ENCODE results near the gene CD82.
"Not testable (repeated sequence)": the region's sequence is repeated elsewhere in the genome, so short reads cannot be mapped to it uniquely, and the experiment has no call there.

CD82 gene

DNA sequence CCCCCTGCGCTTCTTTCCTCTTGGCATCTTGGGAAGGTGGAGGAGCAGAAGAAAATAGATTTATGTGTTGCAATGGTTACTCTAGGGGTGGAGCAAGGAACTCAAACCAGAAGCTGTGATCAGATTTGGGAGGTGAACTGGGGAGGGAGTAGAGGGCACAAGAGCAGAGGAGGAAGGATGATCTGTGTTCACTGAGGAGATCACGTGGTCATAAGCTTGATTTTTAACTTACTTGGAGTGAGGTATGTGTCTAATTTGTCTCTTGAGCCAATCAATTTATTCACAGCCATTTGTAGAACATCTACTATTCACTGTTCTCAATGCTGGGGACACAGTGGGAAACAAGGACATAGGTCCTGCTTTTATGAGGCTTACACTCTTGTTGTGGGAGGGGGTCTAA lies 24.8 kb upstream of the CD82 start:
- no peak overlapping the region for H3K4me3 ChIP-seq (ENCODE audit: low read length)
- no peak for DNase-seq (ENCODE audit: low read depth)
- TF ChIP-seq, protein P1, sequence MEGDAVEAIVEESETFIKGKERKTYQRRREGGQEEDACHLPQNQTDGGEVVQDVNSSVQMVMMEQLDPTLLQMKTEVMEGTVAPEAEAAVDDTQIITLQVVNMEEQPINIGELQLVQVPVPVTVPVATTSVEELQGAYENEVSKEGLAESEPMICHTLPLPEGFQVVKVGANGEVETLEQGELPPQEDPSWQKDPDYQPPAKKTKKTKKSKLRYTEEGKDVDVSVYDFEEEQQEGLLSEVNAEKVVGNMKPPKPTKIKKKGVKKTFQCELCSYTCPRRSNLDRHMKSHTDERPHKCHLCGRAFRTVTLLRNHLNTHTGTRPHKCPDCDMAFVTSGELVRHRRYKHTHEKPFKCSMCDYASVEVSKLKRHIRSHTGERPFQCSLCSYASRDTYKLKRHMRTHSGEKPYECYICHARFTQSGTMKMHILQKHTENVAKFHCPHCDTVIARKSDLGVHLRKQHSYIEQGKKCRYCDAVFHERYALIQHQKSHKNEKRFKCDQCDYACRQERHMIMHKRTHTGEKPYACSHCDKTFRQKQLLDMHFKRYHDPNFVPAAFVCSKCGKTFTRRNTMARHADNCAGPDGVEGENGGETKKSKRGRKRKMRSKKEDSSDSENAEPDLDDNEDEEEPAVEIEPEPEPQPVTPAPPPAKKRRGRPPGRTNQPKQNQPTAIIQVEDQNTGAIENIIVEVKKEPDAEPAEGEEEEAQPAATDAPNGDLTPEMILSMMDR (conservative IDR thresholded peaks at IDR 0.05; ENCODE audit: low read length) = no peak

DNA sequence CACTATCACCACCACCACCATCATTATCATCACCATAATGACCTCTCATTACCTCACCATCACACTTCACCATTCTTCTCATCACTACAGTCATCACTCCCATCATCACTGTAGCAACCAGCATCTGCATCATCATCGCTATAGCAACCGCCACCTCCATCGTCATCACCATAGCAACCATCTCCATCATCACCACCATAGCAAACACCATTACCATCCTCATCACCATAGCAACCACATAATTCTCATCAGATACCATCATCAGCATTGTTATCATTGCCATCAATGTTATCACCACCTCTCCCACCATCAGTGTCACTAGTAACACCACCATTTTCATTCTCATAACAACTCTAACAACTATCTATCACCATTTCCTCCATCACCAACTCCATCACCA lies 23.1 kb upstream of the CD82 start:
- TF ChIP-seq, protein P1 (conservative IDR thresholded peaks at IDR 0.05; ENCODE audit: low read length) = no peak
- DNase-seq (ENCODE audit: low read depth) = no peak
- no peak overlapping the region for H3K4me3 ChIP-seq (ENCODE audit: low read length)

DNA sequence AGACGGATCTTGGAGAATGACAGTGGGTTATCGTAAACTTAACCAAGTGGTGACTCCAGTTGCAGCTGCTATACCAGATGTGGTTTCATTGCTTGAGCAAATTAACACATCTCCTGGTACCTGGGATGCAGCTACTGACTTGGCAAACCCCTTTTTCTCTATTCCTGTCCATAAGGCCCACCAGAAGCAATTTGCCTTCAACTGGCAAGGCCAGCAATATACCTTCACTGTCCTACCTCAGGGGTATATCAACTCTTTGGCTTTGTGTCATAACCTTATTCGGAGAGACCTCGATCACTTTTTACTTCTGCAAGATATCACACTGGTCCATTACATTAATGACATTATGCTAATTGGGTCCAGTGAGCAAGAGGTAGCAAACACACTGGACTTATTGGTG lies 18.5 kb upstream of the CD82 start:
- DNase-seq (ENCODE audit: low read depth); H3K4me3 ChIP-seq (ENCODE audit: low read length): not testable (repeated sequence)

DNA sequence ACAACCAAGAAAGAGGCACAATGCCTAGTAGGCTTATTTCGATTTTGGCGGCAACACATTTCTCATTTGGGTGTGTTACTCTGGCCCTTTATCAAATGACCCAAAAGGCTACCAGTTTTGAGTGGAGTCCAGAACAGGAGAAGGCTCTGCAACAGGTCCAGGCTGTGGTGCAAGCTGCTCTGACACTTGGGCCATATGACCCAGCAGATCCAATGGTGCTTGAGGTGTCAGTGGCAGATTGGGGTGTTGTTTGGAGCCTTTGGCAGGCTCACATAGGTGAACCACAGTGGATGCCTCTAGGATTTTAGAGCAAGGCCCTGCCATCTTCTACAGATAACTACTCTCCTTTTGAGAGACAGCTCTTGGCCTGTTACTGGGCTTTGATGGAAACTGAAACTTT lies 17.9 kb upstream of the CD82 start:
- not testable (repeated sequence) for H3K4me3 ChIP-seq (ENCODE audit: low read length); DNase-seq (ENCODE audit: low read depth)

DNA sequence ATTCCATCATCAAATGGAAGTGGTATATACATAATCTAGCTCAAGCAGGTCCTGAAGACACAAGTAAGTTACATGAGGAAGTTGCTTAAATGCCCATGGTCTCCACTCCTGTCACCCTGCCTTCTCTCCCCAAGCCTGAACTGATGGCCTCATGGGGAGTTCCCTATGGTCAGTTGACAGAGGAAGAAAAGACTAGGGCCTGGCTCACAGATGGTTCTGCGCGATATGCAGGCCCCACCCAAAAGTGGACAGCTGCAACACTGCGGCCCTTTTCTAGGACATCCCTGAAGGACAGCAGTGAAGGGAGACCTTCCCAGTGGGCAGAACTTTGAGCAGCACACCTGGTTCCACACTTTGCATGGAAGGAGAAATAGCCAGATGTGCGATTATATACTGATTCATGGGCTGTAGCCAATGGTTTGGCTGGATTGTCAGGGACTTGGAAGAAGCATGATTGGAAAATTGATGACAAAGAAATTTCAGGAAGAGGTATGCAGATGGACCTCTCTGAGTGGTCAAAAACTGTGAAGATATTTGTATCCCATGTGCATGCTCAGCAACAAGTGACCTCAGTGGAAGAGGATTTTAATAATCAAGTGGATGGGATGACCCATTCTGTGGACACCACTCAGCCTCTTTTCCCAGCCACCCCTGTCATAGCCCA lies 17.3 kb upstream of the CD82 start:
- no peak overlapping the region for H3K4me3 ChIP-seq (ENCODE audit: low read length)
- DNase-seq (ENCODE audit: low read depth) = no peak
- TF ChIP-seq, protein P1 (conservative IDR thresholded peaks at IDR 0.05; ENCODE audit: low read length) = no peak

DNA sequence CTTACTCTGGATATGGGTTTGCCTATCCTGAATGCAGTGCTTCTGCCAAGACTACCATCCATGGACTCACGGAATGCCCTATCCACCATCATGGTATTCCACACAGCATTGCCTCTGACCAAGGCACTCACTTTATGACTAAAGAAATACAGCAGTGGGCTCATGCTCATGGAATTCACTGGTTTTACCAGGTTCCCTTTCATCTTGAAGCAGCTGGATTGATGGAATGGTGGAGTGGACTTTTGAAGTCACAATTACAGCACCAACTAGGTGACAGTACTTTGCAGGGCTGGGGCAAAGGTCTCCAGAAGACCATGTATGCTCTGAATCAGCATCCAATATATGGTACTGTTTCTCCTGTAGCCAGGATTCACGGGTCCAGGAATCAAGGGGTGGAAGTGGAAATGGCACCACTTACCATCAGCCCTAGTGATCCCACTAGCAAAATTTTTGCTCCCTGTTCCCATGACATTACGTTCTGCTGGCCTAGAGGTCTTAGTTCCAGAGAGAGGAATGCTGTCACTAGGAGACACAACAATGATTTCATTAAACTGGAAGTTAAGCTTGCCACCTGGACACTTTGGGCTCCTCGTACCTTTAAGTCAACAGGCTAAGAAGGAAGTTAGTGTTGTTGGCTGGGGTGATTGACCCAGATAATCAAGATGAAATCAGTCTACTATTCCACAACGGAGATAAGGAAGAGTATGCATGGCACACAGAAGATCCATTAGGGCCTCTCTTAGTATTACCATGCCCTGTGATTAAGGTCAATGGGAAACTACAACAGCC lies 16.3 kb upstream of the CD82 start:
- H3K4me3 ChIP-seq (ENCODE audit: low read length); DNase-seq (ENCODE audit: low read depth): not testable (repeated sequence)

DNA sequence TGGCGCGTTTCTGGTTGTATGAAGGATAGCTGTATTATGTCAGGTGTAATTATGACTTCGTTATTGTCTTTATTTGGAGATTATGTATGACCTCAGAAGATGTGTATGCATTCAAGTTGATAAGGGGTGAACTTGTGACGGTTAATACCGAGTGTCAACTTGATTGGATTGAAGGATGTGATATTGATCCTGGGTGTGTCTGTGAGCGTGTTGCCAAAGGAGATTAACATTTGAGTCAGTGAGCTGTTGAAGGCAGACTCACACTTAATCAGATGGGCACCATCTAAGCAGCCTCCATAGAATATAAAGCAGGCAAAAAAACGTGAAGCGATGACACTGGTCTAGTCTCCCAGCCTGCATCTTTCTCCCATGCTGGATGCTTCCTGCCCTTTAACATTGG lies 15.3 kb upstream of the CD82 start:
- TF ChIP-seq, protein P1 (conservative IDR thresholded peaks at IDR 0.05; ENCODE audit: low read length) = no peak
- no peak overlapping the region for H3K4me3 ChIP-seq (ENCODE audit: low read length)
- no peak for DNase-seq (ENCODE audit: low read depth)

DNA sequence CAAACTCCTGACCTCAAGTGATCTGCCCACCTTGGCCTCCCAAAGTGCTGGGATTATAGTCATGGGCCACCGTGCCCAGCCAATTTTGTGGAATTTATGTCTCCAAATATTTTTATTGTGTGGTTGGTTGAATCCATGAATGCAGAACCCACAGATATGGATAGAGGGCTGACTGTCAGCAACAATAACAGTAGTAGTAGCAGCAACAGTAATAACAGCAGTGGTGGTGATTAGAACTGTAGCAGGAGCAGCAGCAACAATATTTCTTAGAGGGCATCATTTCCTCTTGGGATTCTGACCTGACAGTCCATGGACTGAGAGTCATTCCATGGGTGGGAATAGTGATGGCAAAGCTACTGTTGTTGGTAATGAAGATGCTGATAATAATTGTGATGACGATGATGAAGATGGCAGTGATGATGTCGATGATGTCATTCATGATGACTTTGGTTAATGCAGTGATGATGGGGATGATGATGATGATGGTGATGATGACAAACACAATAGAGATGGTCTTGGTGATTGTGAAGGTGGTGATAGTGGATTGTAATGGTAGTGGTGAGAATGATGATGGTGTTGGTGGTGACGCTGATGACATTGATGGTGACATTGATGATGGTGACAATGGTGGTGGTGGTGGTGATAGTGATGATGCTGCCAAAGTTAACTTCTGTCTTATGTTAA lies 13.9 kb upstream of the CD82 start:
- TF ChIP-seq, protein P1 (conservative IDR thresholded peaks at IDR 0.05; ENCODE audit: low read length) = no peak
- no peak for DNase-seq (ENCODE audit: low read depth)
- no peak overlapping the region for H3K4me3 ChIP-seq (ENCODE audit: low read length)
